PFSK-1 (cell line): ENCODE data around the gene MAP7.
A peak's percentile ranks its signal among the peaks of the same experiment; 100 is the strongest.

Experiments
- FOXP2 ChIP-seq: optimal IDR thresholded peaks from 2 replicates; pipeline ENCODE3; 2011; ENCODE audit warnings: borderline replicate concordance, control low read depth, inconsistent platforms; ENCODE audit not compliant: insufficient read depth; ENCODE audit errors: extremely low read length, extremely low read depth
- POLR2AphosphoS5 ChIP-seq: IDR thresholded peaks from 2 replicates; pipeline ENCODE4 v1.6.1; 2012; ENCODE audit warnings: low read depth, mild to moderate bottlenecking, control low read depth, low read length, moderate library complexity
- REST ChIP-seq, 2 experiments: IDR thresholded peaks; 2 replicates each; pipeline versions ENCODE4 v1.6.1 to v1.8.0; 2011 to 2012; ENCODE audit warnings: low read depth in 2 of 2, low read length in 2 of 2, control low read depth in 1 of 2, inconsistent platforms in 1 of 2, mild to moderate bottlenecking in 1 of 2, moderate library complexity in 1 of 2; ENCODE audit not compliant: insufficient read depth in 1 of 2
- SIN3A ChIP-seq: IDR thresholded peaks from 2 replicates; pipeline ENCODE4 v1.6.1; 2012; ENCODE audit warnings: mild to moderate bottlenecking, low read length, moderate library complexity, borderline replicate concordance; ENCODE audit not compliant: insufficient read depth
- TAF1 ChIP-seq: IDR thresholded peaks from 2 replicates; pipeline ENCODE4 v1.6.1; 2012; ENCODE audit warnings: low read length, control low read depth, borderline replicate concordance; ENCODE audit not compliant: insufficient read depth

MAP7 gene

GRCh38 chr6:136477548-136477947 is 72.7 kb downstream of the MAP7 start:
- TF ChIP-seq TAF1 (no peak), REST (IDR thresholded peaks at IDR 0.05; ENCODE audit: insufficient read depth in 1 of 2, low read depth in 2 of 2, low read length in 2 of 2) (peak in 1 of 2 experiments; percentile 83; a peak in 2 of 4 replicates)

GRCh38 chr6:136475686-136476085 is 74.5 kb downstream of the MAP7 start:
- TF ChIP-seq POLR2AphosphoS5 (no peak), TAF1 (no peak), REST (IDR thresholded peaks at IDR 0.05; ENCODE audit: insufficient read depth in 1 of 2, low read depth in 2 of 2, low read length in 2 of 2) (no peak), FOXP2 (no peak), SIN3A (no peak)

GRCh38 chr6:136474241-136474640 is 76.0 kb downstream of the MAP7 start:
- no peak for TF ChIP-seq POLR2AphosphoS5
- TF ChIP-seq SIN3A, result no peak
- TF ChIP-seq TAF1, result no peak
- TF ChIP-seq REST (IDR thresholded peaks at IDR 0.05; ENCODE audit: insufficient read depth in 1 of 2, low read depth in 2 of 2, low read length in 2 of 2), result no peak
- TF ChIP-seq FOXP2, result no peak

GRCh38 chr6:136471922-136472321 is 78.3 kb downstream of the MAP7 start:
- no peak for TF ChIP-seq SIN3A
- TF ChIP-seq POLR2AphosphoS5, result no peak
- TF ChIP-seq FOXP2, result no peak
- no peak for TF ChIP-seq TAF1
- no peak for TF ChIP-seq REST (IDR thresholded peaks at IDR 0.05; ENCODE audit: insufficient read depth in 1 of 2, low read depth in 2 of 2, low read length in 2 of 2)

- peak; percentile 61 to 83; a peak in 3 of 4 replicates for TF ChIP-seq REST (IDR thresholded peaks at IDR 0.05; ENCODE audit: insufficient read depth in 1 of 2, low read depth in 2 of 2, low read length in 2 of 2)
- no peak for TF ChIP-seq FOXP2
- TF ChIP-seq TAF1, result no peak
- TF ChIP-seq SIN3A, result no peak
- no peak for TF ChIP-seq POLR2AphosphoS5
These were observed 78.8 kb downstream of the MAP7 start for GRCh38 chr6:136471372-136471771.
